IMR-90 (cell line): ENCODE measurements around the gene MBD2. TPM values are rescaled to one million over a fixed set of nuclear protein-coding genes. Genes with fewer than 3 reads are reported as not detected.
A peak's percentile ranks its signal among the peaks of the same experiment; 100 is the strongest.

ENCODE experiments used
- ATAC-seq: fragments of 200-7000 bp; cut with Tn5 transposase; 2 replicates; pipeline ENCODE4 v1.9.1; 2020; ENCODE audit warnings: low read depth, mild to moderate bottlenecking, moderate library complexity
- BruUV-seq: library from RNA; stranded (reverse); fragments of 400-500 nt; replicated peaks from 2 replicates; lab custom pipeline; 2021; lab: Mats Ljungman, UMichigan
- CTCF ChIA-PET: fragments of 300-600 bp; formaldehyde crosslinking; extraction: SDS; loops from one replicate; lab custom pipeline; 2021; ENCODE audit warnings: antibody characterized with exemption; lab: Yijun Ruan, JAX
- POLR2A ChIA-PET: fragments of 300-600 bp; sonication (Branson Sonifier 250); formaldehyde crosslinking; loops from one replicate; lab custom pipeline; 2022; ENCODE audit warnings: antibody characterized with exemption; ENCODE audit not compliant: unreplicated experiment; lab: Charles Lee
- DNase-seq: peaks from one replicate; pipeline ENCODE4 v3.0.0; 2013
- H2AFZ ChIP-seq: replicated peaks from 2 replicates; pipeline ENCODE3; 2013; ENCODE audit warnings: low read length, mild to moderate bottlenecking; ENCODE audit not compliant: poor library complexity
- H2AK5ac ChIP-seq: 2 replicates; pipeline ENCODE4 v1.6.1; 2013; ENCODE audit warnings: low read depth, low read length, inconsistent platforms
- H2AK9ac ChIP-seq: replicated peaks from 2 replicates; pipeline ENCODE3; 2013; ENCODE audit warnings: mild to moderate bottlenecking, low read depth, low read length, moderate library complexity; ENCODE audit not compliant: poor library complexity
- H2BK120ac ChIP-seq: 2 replicates; pipeline ENCODE4 v1.6.1; 2013; ENCODE audit warnings: low read depth, low read length, inconsistent platforms
- H2BK15ac ChIP-seq: 3 replicates; pipeline ENCODE4 v1.6.1; 2013; ENCODE audit warnings: low read depth, low read length, inconsistent platforms
- H2BK20ac ChIP-seq: 2 replicates; pipeline ENCODE4 v1.6.1; 2013; ENCODE audit warnings: low read depth, mild to moderate bottlenecking, inconsistent platforms, low read length, moderate library complexity
- H2BK5ac ChIP-seq: 2 replicates; pipeline ENCODE4 v1.6.1; 2013; ENCODE audit warnings: mild to moderate bottlenecking, low read depth, low read length, inconsistent platforms; ENCODE audit not compliant: poor library complexity, severe bottlenecking
- H3K14ac ChIP-seq: replicated peaks from 2 replicates; pipeline ENCODE4 v1.6.1; 2013; ENCODE audit warnings: low read depth, low read length, inconsistent platforms
- H3K18ac ChIP-seq: 2 replicates; pipeline ENCODE4 v1.6.1; 2013; ENCODE audit warnings: low read depth, low read length, control low read depth
- H3K23ac ChIP-seq: 2 replicates; pipeline ENCODE4 v1.6.1; 2013; ENCODE audit warnings: low read depth, low read length, inconsistent platforms
- H3K27ac ChIP-seq: 2 replicates; pipeline ENCODE4 v1.5.1; 2013; ENCODE audit warnings: mild to moderate bottlenecking, control low read depth, low read length; ENCODE audit not compliant: insufficient read depth
- H3K27me3 ChIP-seq: 2 replicates; pipeline ENCODE4 v1.6.1; 2013; ENCODE audit warnings: low read length; ENCODE audit not compliant: control insufficient read depth, insufficient read depth
- H3K36me3 ChIP-seq: 2 replicates; pipeline ENCODE4 v1.6.1; 2013; ENCODE audit warnings: low read length, mixed read lengths; ENCODE audit not compliant: control insufficient read depth, insufficient read depth
- H3K4ac ChIP-seq: 2 replicates; pipeline ENCODE4 v1.6.1; 2013; ENCODE audit warnings: low read depth, low read length, inconsistent platforms
- H3K4me1 ChIP-seq: 2 replicates; pipeline ENCODE4 v1.6.1; 2013; ENCODE audit warnings: low read length, mixed read lengths; ENCODE audit not compliant: control insufficient read depth, insufficient read depth
- H3K4me2 ChIP-seq: 2 replicates; pipeline ENCODE4 v1.6.1; 2013; ENCODE audit warnings: low read depth, mild to moderate bottlenecking, control low read depth, low read length, moderate library complexity
- H3K4me3 ChIP-seq: 2 replicates; pipeline ENCODE4 v1.5.1; 2013; ENCODE audit warnings: low read depth, mild to moderate bottlenecking, control low read depth, low read length, moderate library complexity; ENCODE audit not compliant: insufficient read depth
- H3K56ac ChIP-seq: 2 replicates; pipeline ENCODE4 v1.6.1; 2013; ENCODE audit warnings: low read length, inconsistent platforms; ENCODE audit not compliant: insufficient read depth; ENCODE audit errors: extremely low read depth
- H3K79me1 ChIP-seq, 2 experiments: 2 replicates each; pipeline ENCODE4 v1.6.1; 2013; ENCODE audit warnings: low read length in 2 of 2, inconsistent platforms in 1 of 2, low read depth in 1 of 2
- H3K9ac ChIP-seq: 2 replicates; pipeline ENCODE4 v1.6.1; 2013; ENCODE audit warnings: low read depth, low read length, control low read depth
- H3K9me1 ChIP-seq: 2 replicates; pipeline ENCODE4 v1.6.1; 2013; ENCODE audit warnings: low read length, inconsistent platforms; ENCODE audit not compliant: insufficient read depth
- H3K9me3 ChIP-seq: 2 replicates; pipeline ENCODE4 v1.6.1; 2013; ENCODE audit warnings: low read length; ENCODE audit not compliant: control insufficient read depth, insufficient read depth
- H4K20me1 ChIP-seq: 2 replicates; pipeline ENCODE4 v1.6.1; 2013; ENCODE audit warnings: low read length, inconsistent platforms; ENCODE audit not compliant: insufficient read depth
- H4K5ac ChIP-seq: 2 replicates; pipeline ENCODE4 v1.6.1; 2013; ENCODE audit warnings: mild to moderate bottlenecking, low read depth, low read length, control low read depth
- H4K8ac ChIP-seq, 2 experiments: 2 replicates each; pipeline ENCODE4 v1.6.1; 2013; ENCODE audit warnings: low read depth in 2 of 2, low read length in 2 of 2, control low read depth in 1 of 2, inconsistent platforms in 1 of 2
- H4K91ac ChIP-seq: 2 replicates; pipeline ENCODE4 v1.6.1; 2013; ENCODE audit warnings: low read depth, low read length, inconsistent platforms; ENCODE audit not compliant: insufficient read depth
- MAFK ChIP-seq: IDR thresholded peaks from 2 replicates; pipeline ENCODE4 v1.6.1; 2012; ENCODE audit warnings: low read depth, low read length, improper control_type of control experiment
- NFE2L2 ChIP-seq: fragments of 150-350 bp; IDR thresholded peaks from 2 replicates; pipeline ENCODE4 v1.6.1; 2016; ENCODE audit warnings: low read depth, mild to moderate bottlenecking, low read length
- RAD21 ChIP-seq: IDR thresholded peaks from 2 replicates; pipeline ENCODE4 v1.6.1; 2012; ENCODE audit warnings: low read length, improper control_type of control experiment
- WGBS, 2 experiments: methylation state at CpG; one replicate each; pipeline versions ENCODE4 v1.1.5 to v1.1.7; 2013; ENCODE audit warnings: missing lambda C conversion rate in 2 of 2; ENCODE audit not compliant: insufficient read length in 1 of 2; ENCODE audit errors: extremely low coverage in 2 of 2; 5-methylcytosine and 5-hydroxymethylcytosine counted together
- dilution Hi-C: fragments of 300-500 bp; cut with HindIII; formaldehyde crosslinking; loops from one replicate; pipeline ENCODE4 v1.14.3; 2018; ENCODE audit warnings: low sequenced_read_pairs; ENCODE audit not compliant: unreplicated experiment
- in situ Hi-C: fragments of 300-500 bp; cut with MboI; formaldehyde crosslinking; loops from 3 replicates; pipeline ENCODE4 v1.14.3; 2019; ENCODE audit warnings: low sequenced_read_pairs, inconsistent platforms, mixed read lengths
- intact Hi-C: fragments of 100-400 bp; cut with micrococcal nuclease; formaldehyde crosslinking; loops from 2 replicates; pipeline ENCODE4 v1.10.0; 2022
- polyA plus RNA-seq, 3 experiments: library from polyadenylated mRNA; depleted of rRNA; stranded (reverse); fragments of >200 nt; gene quantifications; 2 replicates each; pipeline ENCODE4 v1.2.3, GENCODE V29; 2012; ENCODE audit warnings: low replicate concordance in 1 of 3
- total RNA-seq: library from RNA; depleted of rRNA; stranded (reverse); fragments of >200 nt; gene quantifications from 2 replicates; pipeline ENCODE4 v1.2.3, GENCODE V29; 2012

Gene MBD2
- total and polyA plus RNA-seq, 2 of the 4 experiments (the other 2 are of a cell fraction): 9.7 to 29.5 TPM

DNA sequence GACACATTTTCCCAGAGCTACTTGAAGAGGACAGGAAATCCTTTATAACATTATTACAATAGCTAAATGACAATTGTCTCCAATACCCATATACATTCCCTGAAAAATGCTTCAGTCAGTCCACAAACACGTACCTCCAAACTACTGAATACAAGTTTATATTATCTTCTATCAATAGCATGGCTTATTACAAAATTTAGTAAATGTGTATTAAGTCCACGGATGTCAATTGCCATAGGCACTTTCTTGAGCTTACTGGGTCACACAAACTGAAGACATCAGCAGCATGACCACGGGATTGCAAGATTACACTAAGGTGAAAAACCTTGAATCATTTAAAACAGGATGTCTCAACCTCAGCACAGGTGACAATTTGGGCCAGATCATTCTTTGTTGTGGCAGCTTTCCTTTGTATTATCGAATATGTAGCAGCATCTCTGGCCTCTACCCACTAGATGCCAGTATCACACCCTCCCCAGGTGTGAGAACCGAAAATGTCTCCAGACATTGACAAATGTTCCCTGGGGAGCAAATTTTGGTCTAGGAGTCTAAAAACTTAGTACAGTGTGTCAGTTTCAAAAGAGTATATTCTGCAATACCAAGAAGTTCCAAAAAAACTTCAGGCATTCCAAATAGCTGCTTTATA, 1.4 kb downstream of the MBD2 start:
- no peaks in the 10 kb centered on the region for H3K27me3 ChIP-seq
- H2BK5ac ChIP-seq: no peak overlapping the region
- H3K56ac ChIP-seq: no peak overlapping the region
- H4K8ac ChIP-seq: no peak overlapping the region
- H3K36me3 ChIP-seq: no peaks in the 10 kb centered on the region
- ChIA-PET POLR2A (interaction anchor here (0.6 kb wide), 1 partner anchor 667 kb away, joined by 4 read pairs; no protein-coding TSS in a partner anchor), CTCF (no interaction called here)
- no peak overlapping the region for H3K18ac ChIP-seq
- no peak for DNase-seq
- WGBS, 2 experiments: no CpG with 5 or more reads among the region's 5 CpGs
- peak overlapping the region; percentile 33 for H2AK9ac ChIP-seq
- dilution Hi-C loops (no loop called here), intact Hi-C loops (loop anchor here (5.0 kb wide), 2 partner anchors 61 to 134 kb away; partner anchors contain the start of genes C18orf54 and STARD6), in situ Hi-C loops (no loop called here)
- 0 out of 2 replicates have a peak overlapping the region, but pooled peaks have one; percentile 43 for H3K23ac ChIP-seq
- no peak overlapping the region for H2AK5ac ChIP-seq
- no peak overlapping the region for H4K91ac ChIP-seq
- H3K9ac ChIP-seq: no peak overlapping the region
- H3K4me1 ChIP-seq: no peaks in the 10 kb centered on the region
- BruUV-seq: no TSS peak
- H3K4ac ChIP-seq: no peak overlapping the region
- no peak overlapping the region for H3K27ac ChIP-seq
- no peaks in the 10 kb centered on the region for H3K9me3 ChIP-seq
- no peak overlapping the region for H2AFZ ChIP-seq
- H2BK120ac ChIP-seq: no peak overlapping the region
- no peak overlapping the region for H2BK20ac ChIP-seq
- H4K20me1 ChIP-seq: peaks cover 50% of the 10 kb centered on the region
- peaks cover 5 to 30% of the 10 kb centered on the region in 2 experiments; a peak in 2 of 4 replicates for H3K79me1 ChIP-seq
- H3K4me2 ChIP-seq: peak overlapping the region; percentile 87
- no peak for ATAC-seq
- no peak overlapping the region for H4K5ac ChIP-seq
- H3K14ac ChIP-seq: peak overlapping the region; percentile 61
- peaks cover 5% of the 10 kb centered on the region; the same call in 1 of the 2 replicates for H3K9me1 ChIP-seq
- H3K4me3 ChIP-seq: peak overlapping the region; percentile 80; the same call in 1 of the 2 replicates
- H2BK15ac ChIP-seq: no peak overlapping the region
- TF ChIP-seq NFE2L2 (no peak), RAD21 (peak; percentile 2; the same call in 1 of the 2 replicates), MAFK (no peak)
